Hematopoietic multipotent progenitor cell treated with erythropoietin and hydrocortisone succinate and interleukin-3 and kit ligand, for 6 days (in vitro differentiated cells): Measurements from ENCODE around the gene NOPCHAP1.

Experiments
- DNase-seq: peaks from one replicate; pipeline ENCODE4 v3.0.0-alpha.2; 2015

NOPCHAP1 gene

GRCh38 chr12:105025890-105026289, 39.8 kb downstream of the NOPCHAP1 start:
- no peak for DNase-seq

- no peak for DNase-seq
Observed at GRCh38 chr12:105026411-105026810, 40.3 kb downstream of the NOPCHAP1 start.

- no peak for DNase-seq
Observed at GRCh38 chr12:105030820-105031807, 45.0 kb downstream of the NOPCHAP1 start.

GRCh38 chr12:105032703-105033357, 46.7 kb downstream of the NOPCHAP1 start:
- DNase-seq = no peak

GRCh38 chr12:105033851-105034250, 47.7 kb downstream of the NOPCHAP1 start:
- DNase-seq = no peak
